HUES6 (cell line): ENCODE measurements around the gene HSDL2.
A peak's percentile ranks its signal among the peaks of the same experiment; 100 is the strongest.

ENCODE experiments used
- H3K27ac ChIP-seq: 2 replicates; pipeline ENCODE4 v1.7.0; 2013; ENCODE audit warnings: low read depth, mild to moderate bottlenecking, low read length, inconsistent platforms
- H3K27me3 ChIP-seq: 2 replicates; pipeline ENCODE4 v1.6.1; 2013; ENCODE audit warnings: low read length; ENCODE audit not compliant: control insufficient read depth, insufficient read depth
- H3K36me3 ChIP-seq: 2 replicates; pipeline ENCODE4 v1.6.1; 2013; ENCODE audit warnings: low read length; ENCODE audit not compliant: control insufficient read depth, insufficient read depth
- H3K4me1 ChIP-seq: 2 replicates; pipeline ENCODE4 v1.6.1; 2013; ENCODE audit warnings: low read length; ENCODE audit not compliant: control insufficient read depth, insufficient read depth
- H3K4me3 ChIP-seq: 2 replicates; pipeline ENCODE4 v1.5.1; 2013; ENCODE audit warnings: low read depth, low read length
- H3K9ac ChIP-seq: one replicate; pipeline ENCODE4 v1.6.1; 2013; ENCODE audit warnings: mild to moderate bottlenecking, low read length
- H3K9me3 ChIP-seq: 2 replicates; pipeline ENCODE4 v1.6.1; 2013; ENCODE audit warnings: low read depth, low read length; ENCODE audit not compliant: control insufficient read depth, insufficient read depth

Gene HSDL2

GRCh38 chr9:112447283-112447761 is 67.4 kb downstream of the HSDL2 start:
- Histone ChIP-seq H3K27me3 (no peaks in the 10 kb centered on the region), H3K9ac (no peak overlapping the region), H3K4me1 (no peaks in the 10 kb centered on the region), H3K27ac (no peak overlapping the region), H3K4me3 (no peak overlapping the region), H3K9me3 (no peaks in the 10 kb centered on the region), H3K36me3 (no peaks in the 10 kb centered on the region)

GRCh38 chr9:112462855-112463254 is 82.9 kb downstream of the HSDL2 start:
- no peaks in the 10 kb centered on the region for H3K4me1 ChIP-seq
- no peak overlapping the region for H3K9ac ChIP-seq
- no peak overlapping the region for H3K4me3 ChIP-seq
- H3K36me3 ChIP-seq, result peaks cover 33% of the 10 kb centered on the region
- H3K9me3 ChIP-seq, result peaks cover 10% of the 10 kb centered on the region; the same call in 1 of the 2 replicates
- H3K27me3 ChIP-seq, result no peaks in the 10 kb centered on the region
- no peak overlapping the region for H3K27ac ChIP-seq

GRCh38 chr9:112465352-112465751 is 85.4 kb downstream of the HSDL2 start:
- H3K27me3 ChIP-seq, result no peaks in the 10 kb centered on the region
- H3K9me3 ChIP-seq, result peaks cover 10% of the 10 kb centered on the region; the same call in 1 of the 2 replicates
- H3K36me3 ChIP-seq, result peaks cover 16% of the 10 kb centered on the region
- no peak overlapping the region for H3K27ac ChIP-seq
- no peak overlapping the region for H3K4me3 ChIP-seq
- H3K9ac ChIP-seq, result no peak overlapping the region
- no peaks in the 10 kb centered on the region for H3K4me1 ChIP-seq

- Histone ChIP-seq H3K27ac (0 out of 2 replicates have a peak overlapping the region, but pooled peaks have one; percentile 14), H3K4me1 (peaks cover 9% of the 10 kb centered on the region; the same call in 1 of the 2 replicates), H3K9me3 (peaks cover 6% of the 10 kb centered on the region; the same call in 1 of the 2 replicates), H3K36me3 (peaks cover 9% of the 10 kb centered on the region; the same call in 1 of the 2 replicates), H3K4me3 (no peak overlapping the region), H3K9ac (no peak overlapping the region), H3K27me3 (no peaks in the 10 kb centered on the region)
These were observed 93.1 kb downstream of the HSDL2 start for GRCh38 chr9:112472996-112473395.

GRCh38 chr9:112473986-112474385 is 94.1 kb downstream of the HSDL2 start:
- Histone ChIP-seq H3K27ac (no peak overlapping the region), H3K4me1 (peaks cover 9% of the 10 kb centered on the region; the same call in 1 of the 2 replicates), H3K36me3 (peaks cover 9% of the 10 kb centered on the region; the same call in 1 of the 2 replicates), H3K4me3 (no peak overlapping the region), H3K9me3 (peaks cover 6% of the 10 kb centered on the region; the same call in 1 of the 2 replicates), H3K9ac (no peak overlapping the region), H3K27me3 (no peaks in the 10 kb centered on the region)

GRCh38 chr9:112475318-112475717 is 95.4 kb downstream of the HSDL2 start:
- H3K9me3 ChIP-seq, result peaks cover 6% of the 10 kb centered on the region; the same call in 1 of the 2 replicates

GRCh38 chr9:112477330-112477729 is 97.4 kb downstream of the HSDL2 start:
- H3K27ac ChIP-seq, result no peak overlapping the region

More at GRCh38 chr9:112475318-112475717, 95.4 kb downstream of the HSDL2 start:
- Histone ChIP-seq H3K4me3 (no peak overlapping the region), H3K27ac (no peak overlapping the region), H3K27me3 (no peaks in the 10 kb centered on the region), H3K9ac (no peak overlapping the region), H3K36me3 (peaks cover 9% of the 10 kb centered on the region; the same call in 1 of the 2 replicates), H3K4me1 (peaks cover 9% of the 10 kb centered on the region; the same call in 1 of the 2 replicates)

GRCh38 chr9:112479221-112479620 is 99.3 kb downstream of the HSDL2 start:
- Histone ChIP-seq H3K36me3 (peaks cover 9% of the 10 kb centered on the region; the same call in 1 of the 2 replicates), H3K4me1 (no peaks in the 10 kb centered on the region), H3K4me3 (no peak overlapping the region), H3K27me3 (no peaks in the 10 kb centered on the region), H3K9ac (no peak overlapping the region), H3K27ac (no peak overlapping the region), H3K9me3 (peaks cover 6% of the 10 kb centered on the region; the same call in 1 of the 2 replicates)

More at GRCh38 chr9:112477330-112477729, 97.4 kb downstream of the HSDL2 start:
- H3K36me3 ChIP-seq, result peaks cover 9% of the 10 kb centered on the region; the same call in 1 of the 2 replicates
- peaks cover 6% of the 10 kb centered on the region; the same call in 1 of the 2 replicates for H3K4me1 ChIP-seq
- peaks cover 6% of the 10 kb centered on the region; the same call in 1 of the 2 replicates for H3K9me3 ChIP-seq
- H3K4me3 ChIP-seq, result no peak overlapping the region
- H3K27me3 ChIP-seq, result no peaks in the 10 kb centered on the region
- H3K9ac ChIP-seq, result no peak overlapping the region

- Histone ChIP-seq H3K9ac (no peak overlapping the region), H3K4me1 (peaks cover 15% of the 10 kb centered on the region), H3K27ac (no peak overlapping the region), H3K4me3 (no peak overlapping the region), H3K27me3 (no peaks in the 10 kb centered on the region), H3K36me3 (no peaks in the 10 kb centered on the region), H3K9me3 (no peaks in the 10 kb centered on the region)
These were observed 104.7 kb downstream of the HSDL2 start for GRCh38 chr9:112484607-112485006.

- H3K4me3 ChIP-seq, result peak overlapping the region; percentile 98
- H3K27ac ChIP-seq, result no peak overlapping the region
These were observed 105.7 kb downstream of the HSDL2 start for GRCh38 chr9:112485574-112485973.

GRCh38 chr9:112486221-112487007 is 106.5 kb downstream of the HSDL2 start, which contains the start of gene KIAA1958:
KIAA1958 (plus strand) TSS chr9:112486827; CDS start chr9:112574081, 87,254 bp downstream.
- peaks cover 26% of the 10 kb centered on the region for H3K4me1 ChIP-seq
- H3K36me3 ChIP-seq, result no peaks in the 10 kb centered on the region
- no peaks in the 10 kb centered on the region for H3K27me3 ChIP-seq
- H3K9me3 ChIP-seq, result no peaks in the 10 kb centered on the region
- peak within 1 kb of the TSS; percentile 92 for H3K9ac ChIP-seq
- peak within 1 kb of the TSS; percentile 98 for H3K4me3 ChIP-seq
- peak within 1 kb of the TSS; percentile 82 for H3K27ac ChIP-seq

More at GRCh38 chr9:112485574-112485973, 105.7 kb downstream of the HSDL2 start:
- no peaks in the 10 kb centered on the region for H3K27me3 ChIP-seq
- H3K9ac ChIP-seq, result no peak overlapping the region
- H3K4me1 ChIP-seq, result peaks cover 25% of the 10 kb centered on the region
- H3K36me3 ChIP-seq, result no peaks in the 10 kb centered on the region
- H3K9me3 ChIP-seq, result no peaks in the 10 kb centered on the region
